Measurements from ENCODE around the gene PAM.

DNA sequence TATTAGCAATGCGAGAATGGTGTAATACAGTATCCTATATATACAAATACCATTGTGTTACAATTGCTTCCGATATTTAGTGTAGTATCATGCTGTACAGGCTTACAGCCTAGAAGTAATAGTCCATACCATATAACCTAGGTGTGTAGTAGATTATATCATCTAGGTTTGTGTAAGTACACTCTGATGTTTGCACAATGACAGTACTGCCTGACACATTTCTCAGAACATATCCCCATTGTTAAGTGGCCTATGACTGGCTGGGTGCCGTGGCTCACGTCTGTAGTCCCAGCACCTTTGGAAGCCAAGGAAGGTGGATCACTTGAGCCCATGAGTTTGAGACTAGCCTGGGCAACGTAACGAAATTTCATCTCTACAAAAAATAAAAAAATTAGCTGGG, 124.6 kb downstream of the PAM start:
- TF ChIP-seq, protein P1, sequence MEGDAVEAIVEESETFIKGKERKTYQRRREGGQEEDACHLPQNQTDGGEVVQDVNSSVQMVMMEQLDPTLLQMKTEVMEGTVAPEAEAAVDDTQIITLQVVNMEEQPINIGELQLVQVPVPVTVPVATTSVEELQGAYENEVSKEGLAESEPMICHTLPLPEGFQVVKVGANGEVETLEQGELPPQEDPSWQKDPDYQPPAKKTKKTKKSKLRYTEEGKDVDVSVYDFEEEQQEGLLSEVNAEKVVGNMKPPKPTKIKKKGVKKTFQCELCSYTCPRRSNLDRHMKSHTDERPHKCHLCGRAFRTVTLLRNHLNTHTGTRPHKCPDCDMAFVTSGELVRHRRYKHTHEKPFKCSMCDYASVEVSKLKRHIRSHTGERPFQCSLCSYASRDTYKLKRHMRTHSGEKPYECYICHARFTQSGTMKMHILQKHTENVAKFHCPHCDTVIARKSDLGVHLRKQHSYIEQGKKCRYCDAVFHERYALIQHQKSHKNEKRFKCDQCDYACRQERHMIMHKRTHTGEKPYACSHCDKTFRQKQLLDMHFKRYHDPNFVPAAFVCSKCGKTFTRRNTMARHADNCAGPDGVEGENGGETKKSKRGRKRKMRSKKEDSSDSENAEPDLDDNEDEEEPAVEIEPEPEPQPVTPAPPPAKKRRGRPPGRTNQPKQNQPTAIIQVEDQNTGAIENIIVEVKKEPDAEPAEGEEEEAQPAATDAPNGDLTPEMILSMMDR (IDR thresholded peaks at IDR 0.05; ENCODE audit: control extremely low read depth in 1 of 3, insufficient read depth in 1 of 3, low read depth in 1 of 3, low read length in 3 of 3): no peak
- TF ChIP-seq POLR2AphosphoS5 (IDR thresholded peaks at IDR 0.05; ENCODE audit: low read depth, low read length) (no peak), CBX5 (IDR thresholded peaks at IDR 0.05; ENCODE audit: low read depth, low read length) (no peak), KDM5A (IDR thresholded peaks at IDR 0.05; ENCODE audit: low read length) (no peak), RNF2 (IDR thresholded peaks at IDR 0.05; ENCODE audit: borderline replicate concordance, low read depth, low read length, missing control alignments, poor library complexity, severe bottlenecking) (no peak), EZH2 (IDR thresholded peaks at IDR 0.05; ENCODE audit: low read depth, low read length, severe bottlenecking) (no peak), CBX8 (IDR thresholded peaks at IDR 0.05; ENCODE audit: borderline replicate concordance, low read depth, low read length) (no peak), POLR2A (IDR thresholded peaks at IDR 0.05; ENCODE audit: control extremely low read depth in 1 of 2, low read depth in 2 of 2, low read length in 2 of 2) (no peak)

Data from H1 (cell line).